Activated gamma-delta T cell (primary cell): Measurements from ENCODE around the gene NISCH.

Source experiments
- DNase-seq: peaks from one replicate; lab custom pipeline; 2025; lab: John Stamatoyannopoulos, UW

The NISCH gene

GRCh38 chr3:52527732-52528585 is 72.6 kb downstream of the NISCH start:
- DNase-seq = no peak

- no peak for DNase-seq
These were observed 73.4 kb downstream of the NISCH start for GRCh38 chr3:52528586-52529375.

GRCh38 chr3:52529376-52530333 is 74.3 kb downstream of the NISCH start:
- DNase-seq = no peak

- DNase-seq = no peak
These were observed 75.8 kb downstream of the NISCH start for GRCh38 chr3:52530918-52531826.

GRCh38 chr3:52531860-52532516 is 76.6 kb downstream of the NISCH start:
- no peak for DNase-seq

- DNase-seq = no peak
These were observed 77.1 kb downstream of the NISCH start for GRCh38 chr3:52532517-52532837.

- peak; percentile 30 for DNase-seq
These were observed 77.6 kb downstream of the NISCH start for GRCh38 chr3:52532838-52533622.

- peak; percentile 62 for DNase-seq
These were observed 78.3 kb downstream of the NISCH start, which contains the start of gene NT5DC2 for GRCh38 chr3:52533623-52534280. NT5DC2 (minus strand) TSS chr3:52533857; CDS start chr3:52533737, 120 bp downstream.

- no peak for DNase-seq
These were observed 79.1 kb downstream of the NISCH start for GRCh38 chr3:52534281-52535183.

- DNase-seq = no peak
These were observed 80.2 kb downstream of the NISCH start for GRCh38 chr3:52535411-52536111.

- no peak for DNase-seq
These were observed 80.6 kb downstream of the NISCH start for GRCh38 chr3:52536112-52536368.

- peak; percentile 96 for DNase-seq
These were observed 81.2 kb downstream of the NISCH start, which contains the start of gene UQCC5 for GRCh38 chr3:52536369-52537164. UQCC5 (plus strand) TSS chr3:52536605; CDS start chr3:52536756, 151 bp downstream.

GRCh38 chr3:52537165-52537620 is 81.8 kb downstream of the NISCH start:
- no peak for DNase-seq

- no peak for DNase-seq
These were observed 82.5 kb downstream of the NISCH start for GRCh38 chr3:52537726-52538421.

GRCh38 chr3:52539010-52539653 is 83.7 kb downstream of the NISCH start:
- DNase-seq = no peak
